ENCODE measurements around the gene ST6GALNAC3. TPM values are rescaled to one million over a fixed set of nuclear protein-coding genes. Genes with fewer than 3 reads are reported as not detected.

Gene ST6GALNAC3
- total RNA-seq, 1 experiment from 2014 or later = 2.2 TPM

- H3K36me3 ChIP-seq (ENCODE audit: control insufficient read depth in 1 of 2, insufficient read depth in 2 of 2, low read length in 2 of 2) = no peaks in the 10 kb centered on the region
- no peak overlapping the region for H3K9ac ChIP-seq (ENCODE audit: low read length)
- no peaks in the 10 kb centered on the region for H4K20me1 ChIP-seq (ENCODE audit: insufficient read depth)
- H3K9me3 ChIP-seq (ENCODE audit: control insufficient read depth in 1 of 2, insufficient read depth in 1 of 2, low read depth in 1 of 2, low read length in 2 of 2) = no peaks in the 10 kb centered on the region
- TF ChIP-seq ZBTB33 (IDR thresholded peaks at IDR 0.05; ENCODE audit: extremely low read depth, insufficient replicate concordance, low read length) (no peak), ELF1 (IDR thresholded peaks at IDR 0.05; ENCODE audit: borderline replicate concordance, low read depth) (no peak)
- no peaks in the 10 kb centered on the region for H3K9me2 ChIP-seq (ENCODE audit: insufficient read depth)
- H3K4me2 ChIP-seq (ENCODE audit: low read length) = no peak overlapping the region
- H3K27me3 ChIP-seq (ENCODE audit: insufficient read depth, low read length) = no peaks in the 10 kb centered on the region
- ChIA-PET POLR2A (no interaction called here), RAD21 (ENCODE audit: low non-redundant PET in 1 of 2, low total read pairs in 2 of 2, uncharacterized antibody in 2 of 2, unreplicated experiment in 2 of 2) (no interaction called here), CTCF (no interaction called here)
- no peak for DNase-seq (ENCODE audit: low read depth, low spot score)
- H3K4me1 ChIP-seq (ENCODE audit: control insufficient read depth in 1 of 2, insufficient read depth in 2 of 2, low read length in 2 of 2) = peaks cover 3 to 12% of the 10 kb centered on the region in 2 experiments; a peak in 2 of 4 replicates
- no peaks in the 10 kb centered on the region for H3K79me2 ChIP-seq (ENCODE audit: insufficient read depth, low read length)
- H3K27ac ChIP-seq (ENCODE audit: low read depth, low read length) = no peak overlapping the region
- H2AFZ ChIP-seq (ENCODE audit: low read depth, low read length, poor library complexity, severe bottlenecking) = no peak overlapping the region
- no peak overlapping the region for H3K4me3 ChIP-seq (replicated peaks in 1 of 2; ENCODE audit: low read depth in 1 of 2, low read length in 2 of 2)
- no peak for ATAC-seq
- intact Hi-C loops (cut with micrococcal nuclease) = no loop called here
- BruUV-seq (replicated peaks) = no TSS peak
Measured at GRCh38 chr1:76287917-76288316, 213.4 kb downstream of the ST6GALNAC3 start.

- DNase-seq (ENCODE audit: low read depth, low spot score) = no peak
- H3K36me3 ChIP-seq (ENCODE audit: control insufficient read depth in 1 of 2, insufficient read depth in 2 of 2, low read length in 2 of 2) = no peaks in the 10 kb centered on the region
- TF ChIP-seq SRF (IDR thresholded peaks at IDR 0.05; ENCODE audit: low read depth) (no peak), EZH2phosphoT487 (IDR thresholded peaks at IDR 0.05; ENCODE audit: borderline replicate concordance) (no peak), ELF1 (IDR thresholded peaks at IDR 0.05; ENCODE audit: borderline replicate concordance, low read depth) (no peak), ATF3 (IDR thresholded peaks at IDR 0.05) (no peak), ZNF274 (IDR thresholded peaks at IDR 0.05; ENCODE audit: low read depth, low read length) (no peak), RAD21 (IDR thresholded peaks at IDR 0.05; ENCODE audit: low read depth) (no peak), FOSL1 (IDR thresholded peaks at IDR 0.05; ENCODE audit: low read depth) (no peak), REST (IDR thresholded peaks at IDR 0.05; ENCODE audit: low read depth) (no peak), TCF7L2 (IDR thresholded peaks at IDR 0.05; ENCODE audit: borderline replicate concordance, extremely low read depth, insufficient read depth, insufficient read length) (no peak), ZFX (IDR thresholded peaks at IDR 0.05) (no peak), JUND (IDR thresholded peaks at IDR 0.05) (no peak)
Measured at GRCh38 chr1:76288758-76289483, 214.4 kb downstream of the ST6GALNAC3 start.

More at GRCh38 chr1:76288758-76289483, 214.4 kb downstream of the ST6GALNAC3 start:
- intact Hi-C loops (cut with micrococcal nuclease) = no loop called here
- ChIA-PET POLR2A (no interaction called here), RAD21 (ENCODE audit: low non-redundant PET in 1 of 2, low total read pairs in 2 of 2, uncharacterized antibody in 2 of 2, unreplicated experiment in 2 of 2) (no interaction called here), CTCF (no interaction called here)
- no TSS peak for BruUV-seq (replicated peaks)
- Histone ChIP-seq H3K4me3 (replicated peaks in 1 of 2; ENCODE audit: low read depth in 1 of 2, low read length in 2 of 2) (no peak overlapping the region), H4K20me1 (ENCODE audit: insufficient read depth) (no peaks in the 10 kb centered on the region), H3K9me2 (ENCODE audit: insufficient read depth) (no peaks in the 10 kb centered on the region), H3K9ac (ENCODE audit: low read length) (no peak overlapping the region), H3K4me1 (ENCODE audit: control insufficient read depth in 1 of 2, insufficient read depth in 2 of 2, low read length in 2 of 2) (peaks cover 3 to 12% of the 10 kb centered on the region in 2 experiments; a peak in 2 of 4 replicates), H3K27me3 (ENCODE audit: insufficient read depth, low read length) (no peaks in the 10 kb centered on the region), H2AFZ (ENCODE audit: low read depth, low read length, poor library complexity, severe bottlenecking) (no peak overlapping the region), H3K4me2 (ENCODE audit: low read length) (no peak overlapping the region), H3K27ac (ENCODE audit: low read depth, low read length) (no peak overlapping the region), H3K79me2 (ENCODE audit: insufficient read depth, low read length) (no peaks in the 10 kb centered on the region), H3K9me3 (ENCODE audit: control insufficient read depth in 1 of 2, insufficient read depth in 1 of 2, low read depth in 1 of 2, low read length in 2 of 2) (no peaks in the 10 kb centered on the region)
- ATAC-seq = no peak

Data from HCT116 (cell line).